Brain pericyte (primary cell): ENCODE results near the gene PNPLA5.

Experiments
- DNase-seq: peaks from one replicate; pipeline ENCODE4 v3.0.0-alpha.2; 2012; ENCODE audit warnings: low read depth, low spot score

PNPLA5 gene

GRCh38 chr22:43854786-43855271 lies 37.0 kb downstream of the PNPLA5 start:
- no peak for DNase-seq

DNA sequence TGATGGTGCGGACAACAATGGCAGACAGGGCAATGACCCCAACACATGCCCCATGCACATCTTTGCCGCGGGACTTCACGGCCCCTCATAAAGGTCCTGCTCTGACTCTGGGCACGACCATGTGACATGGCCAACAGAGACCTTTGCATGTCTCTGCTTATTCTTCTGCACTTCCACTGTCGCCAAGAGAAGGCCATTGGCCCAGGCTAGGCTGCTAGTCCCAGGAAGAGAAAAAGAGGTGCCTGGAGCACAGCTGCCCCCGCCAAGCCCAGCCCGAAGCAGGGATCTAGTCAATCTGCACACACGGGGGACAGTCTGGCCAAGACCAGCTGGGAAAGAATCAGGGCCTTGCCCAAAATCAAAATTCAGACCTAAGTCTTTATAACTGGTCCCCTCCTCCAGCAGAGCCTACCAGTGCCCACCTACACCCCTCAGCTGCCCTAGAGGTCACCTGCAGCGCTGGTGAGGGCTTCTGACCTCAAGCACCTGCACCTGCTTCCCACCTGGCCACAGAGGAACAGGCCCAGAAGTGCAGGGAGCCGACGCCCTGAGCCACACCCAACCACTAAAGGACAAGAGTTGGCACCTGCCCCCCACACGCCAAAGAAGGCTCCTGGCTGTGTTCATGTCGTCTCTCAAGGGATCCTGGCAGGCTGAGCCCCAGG lies 37.6 kb downstream of the PNPLA5 start:
- no peak for DNase-seq

- no peak for DNase-seq
Observed at GRCh38 chr22:43853328-43853931, 38.4 kb downstream of the PNPLA5 start.

DNA sequence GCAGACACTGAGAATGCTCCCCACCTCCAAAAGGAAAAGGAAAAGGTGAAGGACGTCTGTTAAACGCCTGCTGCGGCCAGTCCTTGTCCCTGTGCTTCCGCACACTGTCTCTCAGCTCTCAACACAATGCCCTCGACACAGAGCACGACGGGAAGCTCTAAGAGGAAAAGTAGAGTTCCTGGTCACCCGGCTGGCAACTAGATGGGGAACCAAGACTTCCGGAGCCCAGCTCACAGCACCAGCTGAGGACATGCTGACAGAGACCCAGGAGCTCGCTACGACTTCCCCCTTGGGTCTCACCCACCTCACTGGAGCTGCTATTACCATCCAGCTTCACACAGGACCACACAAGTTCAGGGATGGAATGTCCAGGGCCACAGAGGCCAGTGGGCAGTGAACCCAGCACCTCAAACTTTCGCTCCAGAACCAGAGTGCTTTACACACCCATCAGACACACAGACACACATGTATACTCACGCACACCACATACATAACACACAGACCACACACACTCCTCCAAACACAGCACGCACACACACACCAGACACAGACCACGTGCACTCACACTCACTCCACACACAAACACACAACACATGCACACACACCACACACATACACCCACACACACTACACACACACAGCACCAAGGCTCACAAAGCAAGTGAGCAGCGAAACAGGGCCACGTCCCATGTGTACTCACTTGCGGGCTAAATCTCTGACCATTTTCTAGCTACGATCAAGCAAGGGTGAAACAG lies 39.1 kb downstream of the PNPLA5 start:
- no peak for DNase-seq

- no peak for DNase-seq
Observed at GRCh38 chr22:43851979-43852307, 39.9 kb downstream of the PNPLA5 start.

DNA sequence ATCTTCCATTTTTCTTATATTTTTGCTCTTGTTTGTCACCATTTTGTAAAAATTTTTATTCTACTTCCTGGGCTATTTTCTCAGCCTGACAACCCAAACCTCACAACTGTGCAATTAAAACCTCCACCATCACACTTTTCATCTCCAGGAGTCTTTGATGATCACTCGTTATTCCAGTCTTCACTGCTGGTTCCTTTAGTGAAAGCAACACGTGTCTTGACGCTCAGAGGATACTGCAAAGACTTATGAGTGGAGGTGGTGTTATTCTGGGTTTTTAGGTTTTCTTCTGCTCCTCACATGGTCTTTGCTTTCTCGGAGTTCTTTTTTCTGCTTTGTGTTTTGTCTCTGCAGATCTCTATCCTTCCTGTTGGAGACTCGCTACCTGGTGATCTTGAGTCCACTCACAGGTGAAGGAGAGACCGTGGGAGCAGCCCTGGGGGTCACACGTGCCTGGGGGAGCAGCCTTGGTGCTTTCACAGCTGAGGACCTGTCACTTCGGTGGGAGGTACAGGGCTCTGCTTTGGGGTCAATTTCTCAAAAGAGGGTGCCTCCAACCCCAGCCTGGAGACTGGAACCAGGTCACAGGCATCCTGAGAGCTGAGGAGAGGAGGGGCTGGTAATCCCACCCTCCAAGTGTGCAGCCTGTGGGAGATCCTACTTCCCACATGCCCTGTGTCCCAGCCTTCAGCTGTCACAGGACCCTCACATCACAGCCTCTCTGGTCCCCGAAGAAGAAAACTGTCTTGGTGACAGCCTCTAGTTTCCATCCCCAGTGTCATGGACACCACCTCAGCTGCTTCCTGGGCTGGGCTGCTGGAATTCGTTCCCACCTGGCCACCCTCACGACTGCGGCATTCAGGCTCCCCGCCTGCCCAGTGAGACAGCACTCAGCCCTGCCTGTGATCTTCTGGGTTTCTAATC lies 40.5 kb downstream of the PNPLA5 start:
- no peak for DNase-seq

DNA sequence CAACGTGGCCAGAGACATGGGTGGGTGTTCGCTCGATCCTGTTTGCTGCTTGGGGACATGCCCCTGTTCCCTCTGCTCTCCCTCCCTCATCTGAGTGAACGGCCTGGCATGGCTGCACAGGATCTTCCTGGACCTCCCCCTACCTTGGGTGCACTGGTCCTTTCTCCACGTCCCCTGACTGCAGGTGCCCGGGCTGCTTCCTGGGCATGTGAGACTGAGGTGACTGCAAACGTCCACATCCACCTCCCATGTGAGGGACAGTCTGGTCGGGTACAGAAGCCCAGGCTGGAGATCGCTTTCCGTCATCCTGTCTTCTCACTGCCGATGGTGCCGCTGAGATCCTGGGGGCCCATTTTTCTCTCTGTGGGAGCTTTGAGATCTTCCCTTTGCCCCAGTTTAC lies 41.3 kb downstream of the PNPLA5 start:
- no peak for DNase-seq

- DNase-seq: no peak
Observed at GRCh38 chr22:43849731-43850130, 42.1 kb downstream of the PNPLA5 start.

- no peak for DNase-seq
Observed at GRCh38 chr22:43848366-43849171, 43.2 kb downstream of the PNPLA5 start.

DNA sequence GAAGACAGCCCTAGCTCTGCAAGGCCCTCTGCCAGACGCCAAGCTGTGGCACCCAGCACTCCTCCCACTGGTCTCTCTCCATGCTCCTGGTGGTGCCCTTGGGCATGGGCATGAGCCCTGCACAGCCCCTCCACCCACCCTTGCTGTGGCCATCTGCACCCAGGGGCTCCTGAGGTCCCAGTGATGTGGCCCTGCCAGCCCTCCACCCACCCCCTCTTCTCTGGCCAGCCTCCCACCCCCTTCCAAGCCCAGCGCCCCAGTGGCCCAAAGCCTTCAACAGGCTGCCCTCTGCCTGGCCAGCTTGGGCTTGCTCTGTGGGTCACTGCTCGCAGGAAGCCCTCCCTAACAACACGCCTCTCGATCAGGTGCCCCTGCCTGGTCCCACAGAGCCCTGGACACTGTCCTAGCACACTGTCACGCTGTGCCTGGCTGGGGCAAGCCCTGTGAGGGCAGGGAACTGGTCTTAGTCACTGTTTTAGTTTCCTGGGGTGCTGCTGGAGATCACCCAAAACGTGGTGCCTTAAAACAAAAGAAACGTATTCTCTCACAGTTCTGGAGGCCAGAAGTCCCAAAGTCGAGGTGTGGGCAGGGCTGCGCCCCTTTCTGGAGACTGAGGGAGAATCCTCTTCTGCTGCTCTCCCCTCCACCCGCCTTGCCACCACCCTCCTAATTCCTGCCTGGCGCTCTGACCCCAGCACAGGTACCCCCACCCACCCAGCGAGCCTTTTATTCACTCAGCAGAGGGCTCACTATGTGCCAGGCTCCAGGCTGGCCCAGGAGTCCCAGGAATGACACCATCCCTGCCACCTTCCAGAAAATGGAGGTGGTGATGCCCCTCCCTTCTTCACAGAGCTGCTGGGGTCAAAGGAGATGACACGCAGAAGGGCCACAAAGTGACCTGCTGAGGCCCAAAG lies 44.2 kb downstream of the PNPLA5 start:
- DNase-seq: no peak

GRCh38 chr22:43846966-43847365 lies 44.8 kb downstream of the PNPLA5 start:
- DNase-seq: no peak

GRCh38 chr22:43845981-43846380 lies 45.8 kb downstream of the PNPLA5 start:
- no peak for DNase-seq

DNA sequence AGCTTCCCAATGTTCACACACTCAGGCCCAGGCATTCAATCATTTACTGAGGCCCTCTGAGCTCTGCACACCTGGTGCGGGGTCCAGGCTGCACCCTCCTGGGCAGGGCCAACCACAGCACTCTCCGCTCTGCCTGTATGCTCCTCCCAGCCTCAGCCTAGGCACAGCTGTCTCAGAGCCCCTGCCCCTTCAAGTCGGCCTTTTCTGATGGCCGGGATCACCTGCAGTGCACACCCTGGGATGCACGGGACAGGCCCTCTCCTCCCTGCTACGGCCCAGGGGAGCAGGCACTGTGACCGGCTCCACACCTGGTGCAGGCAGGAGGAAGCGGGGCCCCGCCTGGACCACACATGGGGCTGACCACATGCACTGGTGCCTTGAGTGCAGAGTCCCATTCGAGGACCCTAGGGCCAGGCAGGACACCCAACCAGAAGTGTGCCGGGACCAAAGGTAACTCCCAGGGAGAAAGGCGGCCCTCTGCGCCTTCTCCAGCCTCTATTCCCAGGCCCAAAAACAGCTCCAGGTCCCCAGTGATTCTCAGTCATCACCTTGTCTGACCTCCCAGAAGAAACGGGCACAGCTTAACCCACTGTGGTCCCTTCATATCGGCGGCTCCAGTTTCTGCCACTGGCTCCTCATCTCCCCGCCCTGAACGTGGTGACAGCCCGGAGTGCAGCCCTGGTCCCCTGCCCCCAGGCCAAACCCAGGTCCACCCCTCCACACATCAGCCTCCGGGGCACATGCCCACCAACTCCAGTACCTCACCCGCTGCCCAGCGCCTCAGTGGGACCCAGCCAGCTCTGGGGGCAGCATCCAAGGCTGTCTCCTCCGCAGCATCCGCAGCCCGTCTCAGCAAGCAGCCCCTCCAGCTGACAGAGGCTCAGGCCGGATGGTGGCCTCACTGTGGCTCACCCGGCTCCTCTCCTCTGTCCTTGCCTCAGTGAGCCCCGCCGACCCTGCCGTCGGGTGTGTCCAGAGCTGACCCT lies 47.0 kb downstream of the PNPLA5 start:
- no peak for DNase-seq

DNA sequence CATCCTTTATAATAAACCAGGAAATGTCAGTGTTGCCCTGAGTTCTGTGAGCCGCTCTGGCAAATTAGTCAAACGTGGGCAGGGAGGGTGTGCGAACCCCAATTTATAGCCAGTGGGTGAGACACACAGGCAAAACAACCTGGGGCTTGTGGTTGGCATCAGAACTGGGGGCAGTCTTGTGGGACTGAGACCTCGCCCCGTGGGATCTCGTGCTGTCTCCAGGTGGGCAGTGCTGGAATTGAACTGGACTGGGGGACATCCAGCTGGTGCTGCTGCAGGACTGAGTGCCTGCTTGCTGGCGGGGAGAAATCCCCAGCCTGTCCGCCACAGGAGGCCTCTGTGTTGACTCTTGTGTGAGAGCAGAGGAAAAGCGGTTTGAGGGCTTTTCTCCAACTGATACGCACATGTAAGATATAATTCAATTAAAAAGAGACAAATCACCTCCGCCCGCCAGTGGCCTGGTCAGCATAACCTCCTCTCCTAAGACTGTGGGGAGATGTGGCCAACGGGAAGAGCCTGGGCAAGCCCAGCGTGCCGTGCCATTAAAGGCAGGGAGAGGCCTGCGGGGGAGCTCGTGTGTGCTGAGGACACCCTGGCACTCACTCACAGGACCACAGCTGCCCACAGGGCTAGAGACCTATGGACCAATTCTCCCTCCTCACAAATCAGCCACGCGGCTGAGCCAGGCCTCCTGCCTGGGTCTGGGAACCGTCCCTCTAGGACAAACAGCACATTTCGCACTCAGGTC lies 47.9 kb downstream of the PNPLA5 start:
- no peak for DNase-seq

DNA sequence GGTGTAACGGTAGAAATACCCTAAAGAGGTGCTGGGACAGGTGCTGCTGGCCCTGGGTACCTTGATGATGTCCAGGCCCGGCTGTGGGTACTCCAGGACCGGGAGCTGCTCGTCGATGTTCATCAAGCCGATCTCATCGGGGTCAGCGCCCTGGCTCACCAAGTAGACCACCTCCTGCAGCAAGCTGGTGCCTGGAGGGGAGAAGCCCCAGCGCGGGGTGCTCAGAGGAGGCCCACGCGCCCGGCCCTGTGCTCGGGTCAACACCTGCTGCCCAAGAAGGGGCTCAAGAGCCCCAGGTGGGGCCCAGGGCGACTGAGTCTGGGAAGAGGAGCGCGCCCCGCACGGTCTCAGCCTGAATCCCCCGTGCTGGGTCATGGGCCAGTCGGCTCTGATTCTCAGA lies 50.1 kb downstream of the PNPLA5 start:
- DNase-seq: no peak

DNA sequence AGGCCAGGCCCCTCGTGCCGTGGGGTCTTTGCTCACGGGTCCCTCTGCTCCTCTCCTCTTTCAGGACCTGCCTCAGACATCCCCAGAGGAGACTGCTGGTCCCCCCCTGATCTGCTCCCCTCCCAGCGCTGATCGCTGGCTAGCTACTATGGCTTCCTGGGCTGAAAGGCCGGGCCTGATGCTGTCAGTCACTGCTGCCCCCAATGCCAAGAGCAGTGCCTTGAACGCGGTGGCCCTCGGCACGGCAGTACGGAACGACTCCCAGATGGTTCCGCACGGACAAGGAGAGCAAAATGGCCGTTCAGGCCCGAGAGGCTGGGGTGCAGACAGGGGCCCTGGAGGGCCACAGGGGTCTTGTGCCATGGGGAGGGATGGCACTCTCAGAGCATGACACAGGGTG lies 51.0 kb downstream of the PNPLA5 start:
- DNase-seq: no peak

DNA sequence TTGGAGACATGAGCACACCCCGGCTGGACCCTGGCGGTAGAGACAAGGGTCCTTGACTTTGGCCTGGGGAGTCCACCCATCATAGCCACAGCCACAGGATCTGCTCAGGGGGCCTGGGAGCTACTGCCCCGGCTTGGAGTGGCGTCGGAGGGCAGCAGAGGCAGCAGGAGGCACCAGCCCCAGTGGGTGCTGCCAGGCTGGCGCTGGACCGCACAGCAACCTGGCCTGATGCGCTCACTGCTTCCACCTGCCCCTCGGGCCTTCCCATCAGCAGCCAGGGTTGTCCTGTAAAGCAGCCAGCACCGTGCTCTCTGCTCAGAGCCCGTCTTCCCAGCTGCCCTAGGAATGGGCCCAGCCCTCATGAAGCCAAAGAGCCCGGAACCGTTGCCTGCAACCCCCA lies 51.4 kb downstream of the PNPLA5 start:
- no peak for DNase-seq

DNA sequence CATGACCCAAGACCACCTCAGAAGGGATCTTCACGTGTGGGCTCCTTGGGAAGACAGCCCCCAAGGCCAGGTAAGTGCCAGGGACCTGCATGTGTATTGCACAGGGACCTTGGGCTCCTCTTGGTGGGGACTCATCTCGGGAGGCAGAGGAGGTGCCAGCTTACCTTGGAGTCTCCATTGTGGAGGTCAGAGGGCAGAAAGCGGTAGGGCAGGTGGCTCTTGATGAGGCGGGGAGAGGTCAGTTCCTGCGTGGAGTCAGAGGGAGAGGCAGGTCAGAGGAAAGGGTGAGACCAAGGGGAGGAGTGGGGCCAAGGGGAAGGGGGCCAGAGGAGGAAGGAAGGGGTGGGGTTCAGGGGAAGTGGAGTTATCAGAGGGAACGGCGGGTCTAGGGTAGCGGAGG lies 52.0 kb downstream of the PNPLA5 start:
- no peak for DNase-seq
